VCaP (cell line): Measurements from ENCODE around the gene MYZAP.

Experiments
- H3K27ac ChIP-seq: fragments of 450-650 bp; 2 replicates; pipeline ENCODE4 v1.5.1; 2017
- CTCF ChIP-seq: fragments of 450-650 bp; conservative IDR thresholded peaks from 2 replicates; pipeline ENCODE4 v1.5.1; 2017; ENCODE audit warnings: mild to moderate bottlenecking, moderate library complexity

Gene MYZAP

GRCh38 chr15:57591822-57592367 lies at the start of gene MYZAP:
MYZAP (plus strand) TSS chr15:57591904; CDS start chr15:57592035, 131 bp downstream.
- peak within 1 kb of the TSS; percentile 60; the same call in 1 of the 2 replicates for H3K27ac ChIP-seq
- TF ChIP-seq CTCF: no peak

GRCh38 chr15:57542505-57542817 lies 49.2 kb upstream of the MYZAP start:
- H3K27ac ChIP-seq: peak overlapping the region; percentile 82; the same call in 1 of the 2 replicates
- TF ChIP-seq CTCF: peak; percentile 16

GRCh38 chr15:57544848-57545480 lies 46.7 kb upstream of the MYZAP start:
- no peak overlapping the region for H3K27ac ChIP-seq
- TF ChIP-seq CTCF: no peak

GRCh38 chr15:57545995-57546394 lies 45.7 kb upstream of the MYZAP start:
- TF ChIP-seq CTCF: no peak
- no peak overlapping the region for H3K27ac ChIP-seq

- TF ChIP-seq CTCF: no peak
- H3K27ac ChIP-seq: peak overlapping the region; percentile 59; the same call in 1 of the 2 replicates
Observed at GRCh38 chr15:57547243-57547755, 44.4 kb upstream of the MYZAP start.

GRCh38 chr15:57548351-57548750 lies 43.4 kb upstream of the MYZAP start:
- peak overlapping the region; percentile 59 for H3K27ac ChIP-seq
- TF ChIP-seq CTCF: no peak

GRCh38 chr15:57548835-57549234 lies 42.9 kb upstream of the MYZAP start:
- H3K27ac ChIP-seq: peak overlapping the region; percentile 59
- no peak for TF ChIP-seq CTCF
